Stomach (tissue), 4 donors: ENCODE results near the gene C2CD4C.

ENCODE experiments used
- CTCF ChIP-seq, 7 experiments: fragments of 450-650 bp in 4 of 7; fragments of 200-600 bp in 3 of 7; sonication (generic) in 3 of 7; IDR thresholded peaks; one replicate each; pipeline ENCODE4 v1.5.1; 2016 to 2019; ENCODE audit warnings: antibody characterized with exemption in 7 of 7, control low read depth in 2 of 7, mild to moderate bottlenecking in 1 of 7
- EP300 ChIP-seq: sonication (generic); formaldehyde crosslinking; IDR thresholded peaks from one replicate; pipeline ENCODE4 v1.6.1; 2017; ENCODE audit warnings: antibody characterized with exemption
- POLR2A ChIP-seq, 4 donors: fragments of 450-650 bp; IDR thresholded peaks; one replicate each; pipeline ENCODE4 v1.6.1; 2016; ENCODE audit warnings: antibody characterized with exemption in 4 of 4, control low read depth in 2 of 4, mild to moderate bottlenecking in 1 of 4, moderate library complexity in 1 of 4
- POLR2AphosphoS5 ChIP-seq, 3 donors: sonication (generic); formaldehyde crosslinking; IDR thresholded peaks; one replicate each; pipeline ENCODE4 v1.6.1; 2016; ENCODE audit warnings: antibody characterized with exemption in 3 of 3

GRCh38 chr19:362154-362553 lies 46.8 kb downstream of the C2CD4C start:
- TF ChIP-seq POLR2A (IDR thresholded peaks at IDR 0.05) (no peak), EP300 (no peak), CTCF (IDR thresholded peaks at IDR 0.05) (no peak), POLR2AphosphoS5 (IDR thresholded peaks at IDR 0.05) (no peak)
